Activated CD4-positive, alpha-beta T cell treated with anti-CD3 and anti-CD28 coated beads for 24 hours (primary cell): ENCODE data around the gene JAML.

Experiments
- DNase-seq, 2 donors: peaks; one replicate each; pipeline ENCODE4 v3.0.0-alpha.2; 2020; ENCODE audit warnings: low read depth in 2 of 2

The JAML gene

DNA sequence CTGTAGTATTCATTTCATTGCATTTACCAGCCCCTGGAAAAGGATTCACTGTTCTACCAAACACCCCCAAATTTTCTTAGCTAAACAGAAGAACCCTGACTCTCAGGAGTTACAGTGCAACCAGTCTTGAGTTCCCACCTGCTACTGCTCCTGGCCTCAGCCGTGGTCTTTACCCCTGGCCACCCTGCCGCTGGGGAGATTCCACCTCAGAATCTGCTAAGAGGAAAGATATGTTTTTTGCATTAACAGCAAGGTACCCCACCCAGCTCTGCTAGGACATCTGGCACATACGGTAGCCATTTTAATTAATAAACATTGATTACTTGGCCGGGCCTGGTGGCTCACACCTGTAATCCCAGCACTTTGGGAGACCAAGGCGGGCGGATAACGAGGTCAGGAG lies 9.0 kb downstream of the JAML start:
- no peak for DNase-seq

GRCh38 chr11:118215262-118215661 lies 9.5 kb downstream of the JAML start:
- DNase-seq, result no peak

DNA sequence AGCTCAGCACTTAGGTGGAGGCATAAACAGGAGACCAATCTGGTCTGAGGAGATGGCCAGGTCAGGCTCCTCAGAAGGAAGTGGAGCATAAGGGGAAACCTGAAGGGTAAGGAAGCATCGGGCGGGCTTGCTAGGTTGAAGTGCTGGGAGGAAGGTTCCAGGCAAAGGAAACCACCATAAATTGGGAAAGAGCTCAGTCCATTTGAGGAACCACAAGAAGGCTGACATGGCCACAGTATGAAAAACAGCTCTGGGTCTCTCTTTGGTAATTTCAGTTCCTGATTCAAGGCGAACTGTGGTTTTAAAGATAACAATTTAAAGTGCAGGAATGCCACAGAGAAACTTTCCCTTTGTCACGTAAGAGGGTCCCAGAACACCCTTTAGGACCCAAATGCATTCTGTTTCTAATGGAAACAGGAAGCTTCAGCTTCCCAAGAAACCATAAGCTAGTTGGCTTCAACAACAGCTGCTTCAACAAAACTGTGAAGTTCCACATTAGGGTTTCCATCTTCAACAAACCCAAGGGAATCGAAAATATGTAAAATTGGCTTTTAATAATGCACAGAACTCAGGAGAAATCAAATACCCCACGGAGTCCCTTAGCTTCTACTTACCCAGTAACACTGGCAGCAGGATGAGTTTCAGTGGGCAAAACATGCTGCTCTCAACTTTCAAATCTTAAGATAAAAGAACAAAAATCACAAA lies 10.4 kb downstream of the JAML start:
- no peak for DNase-seq

DNA sequence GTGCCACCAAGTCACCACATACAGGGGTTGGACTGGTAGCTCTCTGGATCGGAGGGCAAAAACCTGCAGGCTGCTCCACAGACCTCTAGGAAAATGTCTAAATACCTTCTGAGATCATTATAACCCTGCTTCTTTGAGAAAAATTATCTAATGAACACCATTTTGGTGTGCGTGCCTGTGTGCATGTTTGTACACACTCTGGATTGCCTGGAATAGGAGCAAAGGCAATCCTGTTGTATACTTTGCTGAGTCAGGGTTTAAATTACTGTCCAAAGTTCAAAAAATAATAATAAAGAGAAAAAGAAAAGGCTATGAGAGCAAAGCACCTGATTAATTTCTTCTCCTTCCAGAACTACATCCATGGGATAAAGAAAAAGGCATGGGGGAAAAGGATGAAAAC lies 11.0 kb downstream of the JAML start:
- no peak for DNase-seq

DNA sequence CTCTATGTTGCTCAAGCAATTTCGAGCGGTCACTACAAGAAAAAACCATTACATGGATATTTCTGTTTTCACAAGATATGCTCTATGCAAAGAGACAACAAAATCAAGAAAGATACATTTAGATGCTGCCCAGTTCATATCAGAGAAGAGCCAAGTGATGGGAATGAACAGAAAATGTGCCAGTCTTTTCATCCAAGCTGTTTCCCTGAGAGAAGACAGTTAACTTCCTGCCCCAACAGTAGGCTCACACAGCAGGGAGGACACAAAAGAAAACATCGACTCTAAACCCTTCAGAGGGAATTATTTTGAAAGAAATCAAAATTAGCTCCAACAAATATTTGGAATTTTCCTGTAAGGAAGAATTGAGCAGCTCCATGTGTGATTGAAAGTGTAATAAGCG lies 11.6 kb downstream of the JAML start:
- no peak for DNase-seq

DNA sequence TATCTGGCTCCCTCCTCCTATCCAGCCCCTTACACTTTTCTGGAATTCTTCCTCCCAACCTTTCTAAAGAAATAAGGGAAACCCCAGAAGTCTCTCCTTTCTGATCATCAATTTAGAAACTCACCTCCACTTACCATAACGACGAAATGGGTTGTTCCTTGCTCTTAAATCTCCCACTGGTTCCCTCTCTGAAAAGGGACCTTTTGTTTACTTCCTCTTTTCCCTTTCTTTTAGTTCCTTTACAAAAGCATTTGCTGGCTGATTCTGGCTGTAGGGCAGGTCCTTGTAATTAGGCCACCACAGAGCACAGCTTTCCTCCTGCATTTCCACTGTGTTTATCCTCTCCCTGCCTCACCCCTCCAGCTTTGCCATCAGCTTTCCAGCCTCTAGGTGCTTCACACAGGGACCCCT lies 12.0 kb downstream of the JAML start:
- no peak for DNase-seq

DNA sequence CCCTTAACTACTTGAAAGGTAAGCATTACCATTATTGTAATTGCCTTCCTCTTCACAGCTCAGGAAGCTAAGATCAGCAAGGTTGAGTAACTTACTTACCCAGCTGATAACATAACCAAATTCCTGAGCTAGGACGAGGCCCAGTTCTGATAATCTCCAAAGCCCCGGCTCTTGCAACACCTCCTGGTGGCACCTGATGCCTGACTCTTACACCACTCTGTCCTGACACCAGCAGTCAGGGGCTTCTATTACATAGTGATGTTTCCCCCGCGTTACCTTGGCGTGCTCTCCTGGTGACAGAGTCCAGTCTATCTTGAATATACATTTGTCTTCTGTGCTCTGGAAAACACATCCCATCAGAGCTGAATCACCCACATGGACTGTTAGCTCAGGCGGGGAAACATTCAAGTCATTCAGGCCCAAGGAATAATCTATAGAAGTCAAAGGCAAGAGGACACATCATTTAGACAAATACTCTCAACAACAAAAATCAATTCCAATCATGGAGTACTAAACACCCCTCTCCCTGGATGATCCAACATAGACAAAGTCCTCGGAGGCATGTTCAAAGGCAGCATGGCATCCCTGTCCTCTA lies 12.6 kb downstream of the JAML start:
- no peak for DNase-seq

GRCh38 chr11:118211006-118211405 lies 13.8 kb downstream of the JAML start:
- no peak for DNase-seq

DNA sequence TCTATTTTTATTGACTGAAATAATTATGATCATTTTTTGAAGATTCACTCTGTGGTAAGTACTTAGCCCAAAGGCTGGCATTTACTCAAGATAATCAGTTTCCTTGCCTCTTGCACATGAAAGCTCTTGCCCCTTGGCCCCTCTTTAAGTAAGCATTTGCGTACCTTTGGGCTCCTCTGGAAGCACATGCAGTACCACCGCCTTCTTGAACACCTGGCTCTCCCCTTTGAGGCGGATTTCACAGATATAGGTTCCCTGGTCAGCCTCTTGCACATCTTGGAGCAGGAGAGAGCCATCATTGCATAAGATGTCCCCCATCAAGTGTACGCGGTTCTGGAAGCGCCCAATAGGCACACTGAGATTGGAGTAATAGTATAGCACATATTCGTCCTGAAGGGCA lies 14.5 kb downstream of the JAML start:
- no peak for DNase-seq

- DNase-seq, result no peak
Measured at GRCh38 chr11:118209033-118209432, 15.8 kb downstream of the JAML start.

DNA sequence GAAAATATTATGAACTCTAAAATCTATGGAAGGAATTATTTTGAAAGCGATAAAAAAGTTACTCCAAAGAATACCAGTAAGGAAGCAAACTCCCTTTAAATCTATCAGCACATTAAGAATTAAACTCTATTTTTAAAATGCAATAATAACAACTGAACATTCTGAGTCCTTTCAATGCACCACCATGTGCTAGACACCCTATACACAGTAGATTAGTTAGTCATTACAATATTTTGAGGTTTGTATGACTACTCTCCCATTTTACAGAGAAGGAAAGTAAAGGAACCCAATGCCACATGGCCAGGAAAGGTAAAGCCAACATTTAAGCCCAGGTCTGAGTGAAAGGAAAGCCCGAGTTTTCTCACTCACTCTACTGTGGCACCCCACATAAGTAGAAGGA lies 17.7 kb downstream of the JAML start:
- DNase-seq, result no peak

GRCh38 chr11:118206391-118207031 lies 18.3 kb downstream of the JAML start:
- DNase-seq, result no peak

GRCh38 chr11:118205606-118206378 lies 19.0 kb downstream of the JAML start:
- no peak for DNase-seq

DNA sequence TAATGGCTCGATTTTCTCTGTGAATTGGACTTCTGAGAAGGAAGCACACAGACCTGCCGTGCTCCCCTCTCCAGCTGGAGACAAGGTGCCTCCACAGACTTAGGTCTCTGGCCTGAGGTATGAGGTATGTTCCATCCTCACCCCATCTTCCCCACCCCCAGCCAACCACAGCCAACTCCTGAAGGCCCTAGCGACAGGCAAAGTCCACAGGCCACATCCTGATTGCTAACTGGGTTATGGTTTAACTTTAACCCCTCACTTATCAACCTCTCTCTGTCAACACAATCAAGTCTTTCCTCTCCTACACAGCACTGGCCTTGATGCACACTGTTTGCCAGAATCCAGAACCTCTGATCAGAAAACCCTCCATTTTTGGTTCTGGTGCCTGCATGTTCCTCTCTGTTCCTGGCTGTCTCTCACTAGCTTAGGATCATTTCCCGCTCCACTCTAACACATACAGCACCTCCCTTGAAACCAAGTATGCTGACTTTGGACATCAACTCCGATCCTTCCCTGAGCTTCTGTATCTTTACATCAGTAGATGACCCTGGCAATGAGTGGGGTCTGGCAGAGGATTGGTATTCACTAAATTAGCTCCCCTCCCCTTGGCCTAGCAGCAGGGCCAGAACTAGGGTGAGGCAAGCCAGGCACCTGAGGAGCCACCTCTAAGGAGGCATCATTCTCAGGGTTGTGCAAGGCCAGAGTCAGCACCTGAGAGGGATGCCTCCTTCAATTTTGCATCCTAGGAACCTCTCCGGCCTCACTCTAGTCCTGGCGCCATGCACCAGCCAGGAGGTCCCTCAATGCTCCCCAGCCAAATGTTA lies 22.0 kb downstream of the JAML start:
- DNase-seq, result peak in 1 of 2 donors; percentile 39

GRCh38 chr11:118201966-118202365 lies 22.8 kb downstream of the JAML start:
- DNase-seq, result no peak

GRCh38 chr11:118200901-118201680 lies 23.7 kb downstream of the JAML start:
- DNase-seq, result no peak

GRCh38 chr11:118200497-118200896 lies 24.3 kb downstream of the JAML start:
- no peak for DNase-seq

DNA sequence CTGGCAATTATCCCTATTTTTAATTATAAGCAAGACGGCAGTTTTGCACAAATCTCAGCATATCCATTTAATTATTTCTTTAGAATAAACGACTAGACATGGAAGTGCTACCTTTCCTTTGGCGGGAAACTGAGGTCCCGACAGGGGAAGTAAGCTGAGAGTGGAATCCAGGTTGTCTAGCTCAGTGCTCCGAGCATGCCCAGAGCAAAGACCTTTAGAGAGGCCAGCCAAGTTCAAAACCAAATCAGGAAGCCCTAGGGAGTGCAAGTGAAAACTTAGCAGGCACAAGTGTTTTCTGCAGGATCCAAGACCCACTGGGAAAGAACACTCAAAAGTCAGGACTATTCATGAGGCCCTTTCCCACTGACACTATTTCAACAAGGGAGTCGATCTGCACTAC lies 25.7 kb downstream of the JAML start:
- DNase-seq, result no peak

- DNase-seq, result peak; percentile 81 to 84
Measured at GRCh38 chr11:118198370-118198769, 26.4 kb downstream of the JAML start.

- no peak for DNase-seq
Measured at GRCh38 chr11:118194835-118195627, 29.8 kb downstream of the JAML start.
